ENCODE results near the gene TAF1B. TPM values are rescaled to one million over a fixed set of nuclear protein-coding genes. Genes with fewer than 3 reads are reported as not detected.

Gene TAF1B
- total RNA-seq, 2 experiments from 2014 or later = 22.3 to 22.4 TPM

- DNase-seq (no peak), ATAC-seq (no peak)
- Mint-ChIP-seq H3K36me3 (ENCODE audit: low read depth) (peaks cover 5% of the 10 kb centered on the region), H3K27ac (no peak overlapping the region), H3K4me3 (no peak overlapping the region), H3K9me3 (no peaks in the 10 kb centered on the region), H3K4me1 (ENCODE audit: low read depth) (peaks cover 23% of the 10 kb centered on the region), H3K27me3 (no peaks in the 10 kb centered on the region)
- TF ChIP-seq CTCF (IDR thresholded peaks at IDR 0.05) = no peak
- ChIA-PET POLR2A (no interaction called here), CTCF (interaction anchor here (0.9 to 2.2 kb wide), 3 partner anchors 88 to 156 kb away, joined by 3 to 11 read pairs (median 3); no protein-coding TSS in a partner anchor)
- intact Hi-C loops (cut with micrococcal nuclease) = no loop called here
Observed at GRCh38 chr2:9895669-9896590, 52.7 kb downstream of the TAF1B start.

- Mint-ChIP-seq H3K9me3 (no peaks in the 10 kb centered on the region), H3K36me3 (ENCODE audit: low read depth) (peaks cover 3% of the 10 kb centered on the region), H3K27me3 (no peaks in the 10 kb centered on the region), H3K27ac (no peak overlapping the region), H3K4me3 (no peak overlapping the region), H3K4me1 (ENCODE audit: low read depth) (peaks cover 23% of the 10 kb centered on the region)
- CTCF ChIA-PET = interaction anchor here (0.9 to 2.2 kb wide), 2 partner anchors 84 to 87 kb away, joined by 7 to 11 read pairs; no protein-coding TSS in a partner anchor
- POLR2A ChIA-PET = interaction anchor here (1.7 kb wide), 1 partner anchor 13 kb away, joined by 9 read pairs; no protein-coding TSS in a partner anchor
- DNase-seq = peak; percentile 87
- no peak for TF ChIP-seq CTCF (IDR thresholded peaks at IDR 0.05)
- intact Hi-C loops (cut with micrococcal nuclease) = no loop called here
- ATAC-seq = peak; percentile 93
Observed at GRCh38 chr2:9897331-9897737, 54.1 kb downstream of the TAF1B start.

DNA sequence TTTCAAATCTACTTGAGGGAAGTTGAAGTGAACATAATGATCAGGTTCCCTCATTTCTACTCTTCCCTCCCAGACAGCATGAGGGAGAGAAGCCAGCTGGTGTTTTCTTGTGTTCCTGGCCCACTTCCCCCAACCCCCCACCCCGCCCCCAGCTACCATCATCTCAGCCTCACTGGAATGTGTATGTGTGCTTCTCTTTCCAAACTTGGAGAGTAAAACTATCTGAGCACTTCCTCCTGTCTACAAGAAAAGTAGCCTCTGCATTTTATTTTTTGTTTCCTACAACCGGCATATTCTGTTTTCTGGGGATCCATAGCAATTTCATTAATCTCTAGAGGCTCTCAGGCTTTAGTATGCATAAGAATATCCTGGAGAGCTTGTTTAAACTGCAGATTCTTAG, 54.6 kb downstream of the TAF1B start:
- no peaks in the 10 kb centered on the region for H3K9me3 Mint-ChIP-seq
- DNase-seq (no peak), ATAC-seq (no peak)
- H3K27ac Mint-ChIP-seq = no peak overlapping the region
- ChIA-PET CTCF (interaction anchor here (0.9 kb wide), 1 partner anchor 84 kb away, joined by 7 read pairs; no protein-coding TSS in a partner anchor), POLR2A (interaction anchor here (0.9 to 1.7 kb wide), 2 partner anchors 12 to 54 kb away, joined by 3 to 9 read pairs; partner anchors contain the start of gene TAF1B)
- H3K27me3 Mint-ChIP-seq = no peaks in the 10 kb centered on the region
- intact Hi-C loops (cut with micrococcal nuclease) = no loop called here
- peaks cover 23% of the 10 kb centered on the region for H3K4me1 Mint-ChIP-seq (ENCODE audit: low read depth)
- no peaks in the 10 kb centered on the region for H3K36me3 Mint-ChIP-seq (ENCODE audit: low read depth)
- H3K4me3 Mint-ChIP-seq = no peak overlapping the region
- no peak for TF ChIP-seq CTCF (IDR thresholded peaks at IDR 0.05)

DNA sequence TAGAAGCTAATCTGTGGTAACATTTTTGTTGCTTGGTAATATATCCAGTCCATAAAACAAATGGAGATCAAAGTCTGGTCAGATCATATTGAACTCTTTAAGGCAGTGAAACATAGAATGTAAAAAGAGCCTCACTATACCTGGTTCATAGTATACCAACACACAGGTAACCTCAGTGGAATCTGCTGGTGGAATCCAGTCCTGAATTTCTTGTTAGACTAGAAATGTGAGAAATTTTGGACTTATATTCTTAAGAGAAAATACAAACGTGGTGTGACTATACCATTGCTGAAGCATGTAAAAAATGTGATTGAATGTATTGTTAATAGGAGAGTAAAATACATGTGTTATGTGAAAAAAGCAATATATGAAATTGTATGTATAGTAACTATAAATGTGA, 62.1 kb downstream of the TAF1B start:
- no peak for TF ChIP-seq CTCF (IDR thresholded peaks at IDR 0.05)
- CTCF ChIA-PET = no interaction called here
- DNase-seq (no peak), ATAC-seq (no peak)
- H3K27ac Mint-ChIP-seq = no peak overlapping the region
- H3K36me3 Mint-ChIP-seq (ENCODE audit: low read depth) = peaks cover 8% of the 10 kb centered on the region
- no peak overlapping the region for H3K4me3 Mint-ChIP-seq
- no peaks in the 10 kb centered on the region for H3K4me1 Mint-ChIP-seq (ENCODE audit: low read depth)
- intact Hi-C loops (cut with micrococcal nuclease) = no loop called here
- H3K9me3 Mint-ChIP-seq = no peaks in the 10 kb centered on the region
- POLR2A ChIA-PET = no interaction called here
- H3K27me3 Mint-ChIP-seq = no peaks in the 10 kb centered on the region

GRCh38 chr2:9907402-9907801, 64.1 kb downstream of the TAF1B start:
- ATAC-seq (no peak), DNase-seq (no peak)
- Mint-ChIP-seq H3K36me3 (ENCODE audit: low read depth) (peaks cover 10% of the 10 kb centered on the region), H3K4me1 (ENCODE audit: low read depth) (no peaks in the 10 kb centered on the region), H3K4me3 (no peak overlapping the region), H3K27me3 (no peaks in the 10 kb centered on the region), H3K9me3 (no peaks in the 10 kb centered on the region), H3K27ac (no peak overlapping the region)
- TF ChIP-seq CTCF (IDR thresholded peaks at IDR 0.05) = no peak
- intact Hi-C loops (cut with micrococcal nuclease) = no loop called here
- POLR2A ChIA-PET = no interaction called here
- CTCF ChIA-PET = interaction anchor here (1.5 kb wide), 1 partner anchor 94 kb away, joined by 3 read pairs; no protein-coding TSS in a partner anchor

Measured in activated CD8-positive, alpha-beta T cell treated with anti-CD3 and anti-CD28 coated beads for 36 hours (primary cell).